ENCODE measurements around the gene BTNL2.

GRCh38 chr6:32416036-32416435 is 9.1 kb upstream of the BTNL2 start:
- no peak for TF ChIP-seq CTCF (IDR thresholded peaks at IDR 0.05)
- no peak for TF ChIP-seq POLR2A (IDR thresholded peaks at IDR 0.05)
